Trophoblast cell (in vitro differentiated cells and primary cell): ENCODE results near the gene METTL8.

ENCODE experiments used
- DNase-seq, 2 donors: peaks; one replicate each; pipeline ENCODE4 v3.0.0-alpha.2; 2016
- H2AFZ ChIP-seq: 2 replicates; pipeline ENCODE4 v1.6.1; 2013; ENCODE audit warnings: low read length, moderate library complexity, mild to moderate bottlenecking; ENCODE audit not compliant: insufficient read depth, poor library complexity
- H2AK5ac ChIP-seq: 2 replicates; pipeline ENCODE4 v1.6.1; 2013; ENCODE audit warnings: mild to moderate bottlenecking, low read length
- H2BK120ac ChIP-seq: 2 replicates; pipeline ENCODE4 v1.6.1; 2013; ENCODE audit warnings: low read length, mild to moderate bottlenecking, moderate library complexity; ENCODE audit not compliant: insufficient read depth, poor library complexity
- H2BK12ac ChIP-seq: 2 replicates; pipeline ENCODE4 v1.6.1; 2013; ENCODE audit warnings: mild to moderate bottlenecking, low read length, moderate library complexity
- H2BK5ac ChIP-seq: 2 replicates; pipeline ENCODE4 v1.6.1; 2013; ENCODE audit warnings: low read length, low read depth, moderate library complexity, mild to moderate bottlenecking; ENCODE audit not compliant: poor library complexity
- H3K14ac ChIP-seq: 2 replicates; pipeline ENCODE4 v1.6.1; 2013; ENCODE audit warnings: mild to moderate bottlenecking, low read length
- H3K18ac ChIP-seq: 2 replicates; pipeline ENCODE4 v1.6.1; 2013; ENCODE audit warnings: mild to moderate bottlenecking, low read length
- H3K23ac ChIP-seq: 2 replicates; pipeline ENCODE4 v1.6.1; 2013; ENCODE audit warnings: low read length
- H3K27ac ChIP-seq: 2 replicates; pipeline ENCODE4 v1.5.1; 2013; ENCODE audit warnings: low read depth, mild to moderate bottlenecking, inconsistent platforms, low read length, moderate library complexity
- H3K27me3 ChIP-seq: 2 replicates; pipeline ENCODE4 v1.6.1; 2013; ENCODE audit warnings: inconsistent platforms, mild to moderate bottlenecking, low read length, moderate library complexity; ENCODE audit not compliant: insufficient read depth
- H3K36me3 ChIP-seq, 2 experiments: 1 replicate in 1 of 2; 2 replicates in 1 of 2; pipeline ENCODE4 v1.6.1; 2013; ENCODE audit warnings: low read length in 2 of 2, mild to moderate bottlenecking in 2 of 2, moderate library complexity in 1 of 2; ENCODE audit not compliant: insufficient read depth in 2 of 2, control insufficient read depth in 1 of 2
- H3K4ac ChIP-seq: 2 replicates; pipeline ENCODE4 v1.6.1; 2013; ENCODE audit warnings: low read depth, mild to moderate bottlenecking, low read length, moderate library complexity
- H3K4me1 ChIP-seq, 2 experiments: 1 replicate in 1 of 2; 2 replicates in 1 of 2; pipeline ENCODE4 v1.6.1; 2013; ENCODE audit warnings: low read length in 2 of 2, mild to moderate bottlenecking in 2 of 2, moderate library complexity in 1 of 2; ENCODE audit not compliant: insufficient read depth in 2 of 2, control insufficient read depth in 1 of 2
- H3K4me2 ChIP-seq: 2 replicates; pipeline ENCODE4 v1.6.1; 2013; ENCODE audit warnings: inconsistent platforms, mild to moderate bottlenecking, low read length, moderate library complexity
- H3K4me3 ChIP-seq: 2 replicates; pipeline ENCODE4 v1.5.1; 2013; ENCODE audit warnings: mild to moderate bottlenecking, low read depth, low read length, inconsistent platforms
- H3K79me1 ChIP-seq: one replicate; pipeline ENCODE4 v1.6.1; 2013; ENCODE audit warnings: low read length
- H3K79me2 ChIP-seq: 2 replicates; pipeline ENCODE4 v1.6.1; 2013; ENCODE audit warnings: low read length, mild to moderate bottlenecking; ENCODE audit not compliant: control insufficient read depth, insufficient read depth, poor library complexity
- H3K9ac ChIP-seq: 2 replicates; pipeline ENCODE4 v1.6.1; 2013; ENCODE audit warnings: mild to moderate bottlenecking, low read length
- H3K9me3 ChIP-seq: 2 replicates; pipeline ENCODE4 v1.6.1; 2013; ENCODE audit warnings: low read depth, mild to moderate bottlenecking, control low read depth, inconsistent platforms, low read length; ENCODE audit not compliant: insufficient read depth
- H4K12ac ChIP-seq: 2 replicates; pipeline ENCODE4 v1.6.1; 2013; ENCODE audit warnings: low read depth, mild to moderate bottlenecking, low read length, moderate library complexity
- H4K8ac ChIP-seq: 2 replicates; pipeline ENCODE4 v1.6.1; 2013; ENCODE audit warnings: low read depth, mild to moderate bottlenecking, low read length, moderate library complexity
- H4K91ac ChIP-seq: one replicate; pipeline ENCODE4 v1.6.1; 2013; ENCODE audit warnings: low read depth, mild to moderate bottlenecking, low read length, moderate library complexity
- WGBS: extraction: QIAGEN DNeasy Blood & Tissue Kit; methylation state at CpG from one replicate; pipeline ENCODE4 v1.1.7; 2013; ENCODE audit warnings: missing lambda C conversion rate; ENCODE audit not compliant: insufficient read length, insufficient coverage; ENCODE audit errors: extremely low coverage; 5-methylcytosine and 5-hydroxymethylcytosine counted together

METTL8 gene

DNA sequence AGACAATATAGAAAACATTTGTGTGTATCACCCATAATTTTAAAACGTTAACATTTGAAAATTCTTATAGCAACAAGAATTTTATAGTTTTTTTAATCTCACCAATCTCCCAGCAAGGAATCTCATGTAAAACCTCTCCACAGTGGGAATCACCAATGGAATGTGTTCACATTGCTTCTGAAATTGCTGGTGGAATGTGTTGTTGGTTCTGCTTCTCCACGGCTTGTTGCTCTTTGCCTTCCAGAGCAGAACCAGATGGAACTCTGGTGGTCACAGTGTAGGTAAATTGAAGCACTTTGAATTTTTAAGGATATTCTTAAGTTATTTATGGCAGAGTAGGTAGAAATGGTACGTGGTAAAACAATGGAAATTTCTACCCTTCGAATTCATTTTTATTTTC, 35.4 kb upstream of the METTL8 start:
- no peak for DNase-seq
- Histone ChIP-seq H3K27ac (no peak overlapping the region), H3K9ac (no peak overlapping the region), H3K18ac (no peak overlapping the region), H3K4ac (no peak overlapping the region), H3K79me2 (no peaks in the 10 kb centered on the region), H3K36me3 (peaks cover 5 to 7% of the 10 kb centered on the region in 2 experiments), H2BK120ac (no peak overlapping the region), H3K23ac (no peak overlapping the region), H3K4me1 (no peaks in the 10 kb centered on the region), H3K4me2 (no peak overlapping the region), H2AK5ac (no peak overlapping the region), H2BK5ac (no peak overlapping the region), H3K4me3 (no peak overlapping the region), H4K8ac (no peak overlapping the region), H3K9me3 (no peaks in the 10 kb centered on the region), H3K79me1 (no peaks in the 10 kb centered on the region), H2BK12ac (no peak overlapping the region), H4K91ac (no peak overlapping the region), H3K14ac (no peak overlapping the region), H2AFZ (no peak overlapping the region), H4K12ac (no peak overlapping the region), H3K27me3 (no peaks in the 10 kb centered on the region)
- WGBS = no CpG with 5 or more reads among the region's 4 CpGs

DNA sequence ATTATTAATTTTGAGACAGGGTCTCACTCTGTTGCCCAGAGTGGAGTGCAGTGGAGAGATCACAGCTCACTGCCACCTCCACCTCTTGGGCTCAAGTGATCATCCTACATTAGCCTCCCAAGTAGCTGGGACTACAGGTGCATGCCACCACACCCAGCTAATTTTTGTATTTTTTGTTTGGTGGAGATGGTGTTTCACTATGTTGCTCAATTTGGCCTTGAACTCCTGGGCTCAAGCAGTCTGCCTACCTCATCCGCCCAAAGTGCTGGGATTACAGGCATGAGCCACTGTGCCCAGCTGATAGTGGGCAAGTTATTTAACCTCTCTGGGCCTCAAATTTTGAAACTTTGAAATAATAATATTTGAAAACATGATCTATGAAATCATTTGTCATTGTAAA, 26.7 kb upstream of the METTL8 start:
- Histone ChIP-seq H3K18ac (no peak overlapping the region), H2BK120ac (no peak overlapping the region), H3K9me3 (no peaks in the 10 kb centered on the region), H3K27ac (no peak overlapping the region), H3K4me2 (no peak overlapping the region), H3K4me3 (no peak overlapping the region), H4K12ac (no peak overlapping the region), H3K27me3 (no peaks in the 10 kb centered on the region), H2AK5ac (no peak overlapping the region), H2BK12ac (no peak overlapping the region), H3K14ac (no peak overlapping the region), H2BK5ac (no peak overlapping the region), H3K79me1 (no peaks in the 10 kb centered on the region), H3K23ac (no peak overlapping the region), H3K36me3 (peaks cover 4 to 5% of the 10 kb centered on the region in 2 experiments), H3K4ac (no peak overlapping the region), H2AFZ (no peak overlapping the region), H3K4me1 (no peaks in the 10 kb centered on the region), H3K79me2 (no peaks in the 10 kb centered on the region), H4K8ac (no peak overlapping the region), H4K91ac (no peak overlapping the region), H3K9ac (no peak overlapping the region)
- WGBS = no CpG with 5 or more reads among the region's 1 CpG
- no peak for DNase-seq

DNA sequence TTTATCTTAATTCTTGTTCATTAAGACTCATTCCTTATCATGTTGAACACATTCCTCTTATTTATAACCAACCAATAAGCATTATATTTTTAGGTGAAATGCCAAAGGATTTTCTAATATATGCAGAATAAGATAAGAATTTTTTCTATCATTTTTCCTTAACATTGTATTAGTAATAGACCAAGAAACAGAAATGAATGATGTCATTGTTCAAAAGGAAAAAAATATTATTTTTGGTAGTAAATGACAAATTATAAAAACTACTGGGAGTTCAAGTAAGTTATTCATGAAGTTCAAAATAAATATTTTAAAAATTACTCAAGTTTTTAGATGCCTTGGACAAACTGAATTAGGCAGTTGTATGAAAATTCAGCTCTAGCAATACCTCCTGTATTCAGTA, 25.7 kb upstream of the METTL8 start:
- no peaks in the 10 kb centered on the region for H3K79me1 ChIP-seq
- no peak overlapping the region for H3K23ac ChIP-seq
- H3K18ac ChIP-seq = no peak overlapping the region
- no peak for DNase-seq
- H3K27ac ChIP-seq = no peak overlapping the region
- H3K4me3 ChIP-seq = no peak overlapping the region
- H3K27me3 ChIP-seq = no peaks in the 10 kb centered on the region
- H3K79me2 ChIP-seq = no peaks in the 10 kb centered on the region
- H2AK5ac ChIP-seq = no peak overlapping the region
- no peak overlapping the region for H2BK12ac ChIP-seq
- no peak overlapping the region for H2AFZ ChIP-seq
- H4K91ac ChIP-seq = no peak overlapping the region
- no peak overlapping the region for H3K4me2 ChIP-seq
- no peak overlapping the region for H3K4ac ChIP-seq
- no peak overlapping the region for H3K9ac ChIP-seq
- H4K12ac ChIP-seq = no peak overlapping the region
- no peaks in the 10 kb centered on the region for H3K9me3 ChIP-seq
- peaks cover 2 to 8% of the 10 kb centered on the region in 2 experiments for H3K36me3 ChIP-seq
- H3K14ac ChIP-seq = no peak overlapping the region
- H2BK5ac ChIP-seq = no peak overlapping the region
- no peak overlapping the region for H4K8ac ChIP-seq
- no peak overlapping the region for H2BK120ac ChIP-seq
- no peaks in the 10 kb centered on the region for H3K4me1 ChIP-seq

DNA sequence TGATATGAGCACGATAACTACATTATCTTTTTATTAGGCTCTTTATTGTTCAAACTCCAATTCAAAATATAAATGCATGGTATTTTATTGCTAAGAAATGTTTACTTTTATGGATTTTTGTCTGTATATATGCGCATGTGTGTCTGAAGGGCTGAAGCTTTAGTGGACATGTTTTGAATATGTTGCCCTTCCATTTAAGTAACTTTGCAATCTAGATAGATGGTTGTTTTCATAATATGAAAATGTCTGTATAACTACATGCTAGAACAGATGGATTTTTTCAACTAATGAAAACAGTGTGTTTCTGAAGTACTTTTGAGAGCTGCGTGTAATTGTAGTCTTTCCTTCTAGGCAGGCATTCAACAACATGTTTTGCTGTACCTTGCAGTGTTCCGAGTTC, 19.0 kb upstream of the METTL8 start:
- H3K18ac ChIP-seq = no peak overlapping the region
- no peak overlapping the region for H3K4me2 ChIP-seq
- no peak overlapping the region for H2BK12ac ChIP-seq
- no peak overlapping the region for H4K12ac ChIP-seq
- H4K91ac ChIP-seq = no peak overlapping the region
- H2BK5ac ChIP-seq = no peak overlapping the region
- no peak overlapping the region for H3K14ac ChIP-seq
- H3K9me3 ChIP-seq = no peaks in the 10 kb centered on the region
- no peak overlapping the region for H4K8ac ChIP-seq
- no peak overlapping the region for H3K4ac ChIP-seq
- H2AK5ac ChIP-seq = no peak overlapping the region
- H2BK120ac ChIP-seq = no peak overlapping the region
- H3K79me1 ChIP-seq = no peaks in the 10 kb centered on the region
- H3K4me1 ChIP-seq = no peaks in the 10 kb centered on the region
- no peaks in the 10 kb centered on the region for H3K27me3 ChIP-seq
- H2AFZ ChIP-seq = no peak overlapping the region
- no peak overlapping the region for H3K9ac ChIP-seq
- peaks cover 7 to 10% of the 10 kb centered on the region in 2 experiments for H3K36me3 ChIP-seq
- no CpG with 5 or more reads among the region's 4 CpGs for WGBS
- no peak overlapping the region for H3K23ac ChIP-seq
- H3K4me3 ChIP-seq = no peak overlapping the region
- no peak for DNase-seq
- no peaks in the 10 kb centered on the region for H3K79me2 ChIP-seq
- H3K27ac ChIP-seq = no peak overlapping the region

DNA sequence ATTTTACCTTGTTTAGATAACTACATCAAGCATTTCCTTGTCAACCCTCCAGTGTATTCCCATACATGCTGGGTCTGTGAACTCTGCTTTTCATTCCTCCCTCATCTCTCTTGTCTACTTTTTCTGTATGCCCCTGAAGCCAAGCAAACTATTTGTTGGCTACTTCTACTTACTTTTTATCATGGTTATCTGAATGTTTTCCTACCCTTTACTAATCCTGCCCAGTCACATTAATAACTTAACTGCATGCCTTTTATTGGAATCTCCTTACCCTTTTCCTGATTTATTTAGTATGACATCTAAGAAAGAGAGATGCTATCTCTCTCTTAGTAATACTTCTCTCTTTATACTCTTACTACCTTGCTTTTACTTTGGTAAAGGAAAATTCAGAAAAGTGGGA, 17.3 kb upstream of the METTL8 start:
- Histone ChIP-seq H3K18ac (no peak overlapping the region), H2BK120ac (no peak overlapping the region), H2BK5ac (no peak overlapping the region), H2BK12ac (no peak overlapping the region), H3K36me3 (peaks cover 12 to 13% of the 10 kb centered on the region in 2 experiments), H3K9me3 (no peaks in the 10 kb centered on the region), H3K27ac (no peak overlapping the region), H3K14ac (no peak overlapping the region), H3K4ac (no peak overlapping the region), H3K4me2 (no peak overlapping the region), H3K4me1 (no peaks in the 10 kb centered on the region), H4K91ac (no peak overlapping the region), H3K9ac (no peak overlapping the region), H3K23ac (no peak overlapping the region), H4K8ac (no peak overlapping the region), H3K79me2 (no peaks in the 10 kb centered on the region), H3K4me3 (no peak overlapping the region), H4K12ac (no peak overlapping the region), H2AFZ (no peak overlapping the region), H2AK5ac (no peak overlapping the region), H3K79me1 (no peaks in the 10 kb centered on the region), H3K27me3 (no peaks in the 10 kb centered on the region)
- DNase-seq = peak in 1 of 2 donors; percentile 63
